Coronary artery (tissue), 2 donors: Measurements from ENCODE around the gene DOCK1.

Experiments used
- DNase-seq: peaks from one replicate; pipeline ENCODE4 v3.0.0-alpha.2; 2017; ENCODE audit warnings: low spot score
- H3K27ac ChIP-seq, 2 donors: fragments of 200-600 bp; sonication (generic); one replicate each; pipeline ENCODE4 v1.5.1; 2016 to 2019
- H3K4me3 ChIP-seq: fragments of 200-600 bp; sonication (generic); 2 replicates; pipeline ENCODE4 v1.5.1; 2016; ENCODE audit warnings: mild to moderate bottlenecking, moderate library complexity
- CTCF ChIP-seq: fragments of 200-600 bp; sonication (generic); IDR thresholded peaks from one replicate; pipeline ENCODE4 v1.5.1; 2019; ENCODE audit warnings: antibody characterized with exemption

The DOCK1 gene

GRCh38 chr10:127150136-127150535 lies 244.9 kb downstream of the DOCK1 start:
- no peak for DNase-seq
- no peak overlapping the region for H3K27ac ChIP-seq
- no peak for TF ChIP-seq CTCF
- H3K4me3 ChIP-seq: no peak overlapping the region

- TF ChIP-seq CTCF: no peak
- no peak overlapping the region for H3K4me3 ChIP-seq
- DNase-seq: no peak
- H3K27ac ChIP-seq: no peak overlapping the region
Observed at GRCh38 chr10:127151541-127151940, 246.3 kb downstream of the DOCK1 start.

- Histone ChIP-seq H3K4me3 (no peak overlapping the region), H3K27ac (no peak overlapping the region)
- no peak for TF ChIP-seq CTCF
- no peak for DNase-seq
Observed at GRCh38 chr10:127151981-127152699, 246.9 kb downstream of the DOCK1 start.

- H3K27ac ChIP-seq: no peak overlapping the region
- DNase-seq: no peak
- H3K4me3 ChIP-seq: no peak overlapping the region
- TF ChIP-seq CTCF: no peak
Observed at GRCh38 chr10:127153181-127153580, 248.0 kb downstream of the DOCK1 start.

GRCh38 chr10:127154831-127155620 lies 249.8 kb downstream of the DOCK1 start:
- no peak for DNase-seq
- Histone ChIP-seq H3K27ac (no peak overlapping the region), H3K4me3 (no peak overlapping the region)
- no peak for TF ChIP-seq CTCF

- no peak for DNase-seq
- H3K27ac ChIP-seq: no peak overlapping the region
Observed at GRCh38 chr10:127157089-127157488, 251.9 kb downstream of the DOCK1 start.

More at GRCh38 chr10:127157089-127157488, 251.9 kb downstream of the DOCK1 start:
- no peak for TF ChIP-seq CTCF
- H3K4me3 ChIP-seq: no peak overlapping the region
